Ishikawa (cell line): ENCODE data around the gene CALHM2.

ENCODE experiments used
- CEBPB ChIP-seq: IDR thresholded peaks from 2 replicates; pipeline ENCODE4 v1.6.1; 2012
- CREB1 ChIP-seq: IDR thresholded peaks from 2 replicates; pipeline ENCODE4 v1.6.1; 2012; ENCODE audit warnings: low read depth
- EGR1 ChIP-seq: IDR thresholded peaks from 2 replicates; pipeline ENCODE4 v1.6.1; 2012
- EP300 ChIP-seq: IDR thresholded peaks from 2 replicates; pipeline ENCODE4 v1.6.1; 2012; ENCODE audit warnings: borderline replicate concordance
- FOXM1 ChIP-seq: IDR thresholded peaks from 2 replicates; pipeline ENCODE4 v1.6.1; 2012; ENCODE audit warnings: low read depth, borderline replicate concordance
- NFIC ChIP-seq: IDR thresholded peaks from 2 replicates; pipeline ENCODE4 v1.6.1; 2012
- RAD21 ChIP-seq: IDR thresholded peaks from 2 replicates; pipeline ENCODE4 v1.6.1; 2012; ENCODE audit warnings: low read depth
- TAF1 ChIP-seq: IDR thresholded peaks from 2 replicates; pipeline ENCODE4 v1.6.1; 2012; ENCODE audit warnings: low read depth, mild to moderate bottlenecking
- TCF12 ChIP-seq: IDR thresholded peaks from 2 replicates; pipeline ENCODE4 v1.6.1; 2012; ENCODE audit warnings: low read depth
- TEAD4 ChIP-seq: IDR thresholded peaks from 2 replicates; pipeline ENCODE4 v1.6.1; 2012
- YY1 ChIP-seq: IDR thresholded peaks from 2 replicates; pipeline ENCODE4 v1.6.1; 2012; ENCODE audit warnings: low read depth
- ZBTB7A ChIP-seq: IDR thresholded peaks from 2 replicates; pipeline ENCODE4 v1.6.1; 2012; ENCODE audit warnings: low read depth
- TF ChIP-seq, protein P1 (sequence below): IDR thresholded peaks from 2 replicates; pipeline ENCODE4 v1.6.1; 2012
- TF ChIP-seq, protein P2 (sequence below): IDR thresholded peaks from 2 replicates; pipeline ENCODE4 v1.6.1; 2012; ENCODE audit warnings: low read depth, mild to moderate bottlenecking
- TF ChIP-seq, protein P3 (sequence below): IDR thresholded peaks from 2 replicates; pipeline ENCODE4 v1.6.1; 2012

The CALHM2 gene

DNA sequence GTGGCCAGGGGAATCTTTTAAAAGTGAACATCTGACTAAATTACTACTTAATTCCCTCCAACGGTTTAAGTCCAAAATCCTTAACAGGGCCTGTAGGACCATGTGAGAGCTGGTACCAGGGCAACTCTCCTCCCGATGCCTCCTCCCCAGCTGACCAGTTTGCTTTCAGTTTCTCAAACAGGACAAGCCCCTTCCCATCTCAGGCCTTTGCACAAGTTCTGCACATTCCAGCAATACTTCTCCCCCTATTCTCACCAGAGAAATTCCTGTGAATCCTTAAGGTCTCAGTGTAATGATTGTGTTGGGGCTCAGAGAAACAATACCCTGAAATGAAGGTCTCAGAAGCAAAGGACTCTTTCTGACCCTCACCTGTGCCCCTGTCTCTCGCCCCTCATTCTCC lies 14.6 kb upstream of the CALHM2 start:
- TF ChIP-seq, protein P1, sequence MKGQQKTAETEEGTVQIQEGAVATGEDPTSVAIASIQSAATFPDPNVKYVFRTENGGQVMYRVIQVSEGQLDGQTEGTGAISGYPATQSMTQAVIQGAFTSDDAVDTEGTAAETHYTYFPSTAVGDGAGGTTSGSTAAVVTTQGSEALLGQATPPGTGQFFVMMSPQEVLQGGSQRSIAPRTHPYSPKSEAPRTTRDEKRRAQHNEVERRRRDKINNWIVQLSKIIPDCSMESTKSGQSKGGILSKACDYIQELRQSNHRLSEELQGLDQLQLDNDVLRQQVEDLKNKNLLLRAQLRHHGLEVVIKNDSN, result no peak
- no peak for TF ChIP-seq YY1
- no peak for TF ChIP-seq FOXM1
- TF ChIP-seq ZBTB7A, result no peak
- TF ChIP-seq TEAD4, result no peak
- TF ChIP-seq EGR1, result no peak
- TF ChIP-seq, protein P2, sequence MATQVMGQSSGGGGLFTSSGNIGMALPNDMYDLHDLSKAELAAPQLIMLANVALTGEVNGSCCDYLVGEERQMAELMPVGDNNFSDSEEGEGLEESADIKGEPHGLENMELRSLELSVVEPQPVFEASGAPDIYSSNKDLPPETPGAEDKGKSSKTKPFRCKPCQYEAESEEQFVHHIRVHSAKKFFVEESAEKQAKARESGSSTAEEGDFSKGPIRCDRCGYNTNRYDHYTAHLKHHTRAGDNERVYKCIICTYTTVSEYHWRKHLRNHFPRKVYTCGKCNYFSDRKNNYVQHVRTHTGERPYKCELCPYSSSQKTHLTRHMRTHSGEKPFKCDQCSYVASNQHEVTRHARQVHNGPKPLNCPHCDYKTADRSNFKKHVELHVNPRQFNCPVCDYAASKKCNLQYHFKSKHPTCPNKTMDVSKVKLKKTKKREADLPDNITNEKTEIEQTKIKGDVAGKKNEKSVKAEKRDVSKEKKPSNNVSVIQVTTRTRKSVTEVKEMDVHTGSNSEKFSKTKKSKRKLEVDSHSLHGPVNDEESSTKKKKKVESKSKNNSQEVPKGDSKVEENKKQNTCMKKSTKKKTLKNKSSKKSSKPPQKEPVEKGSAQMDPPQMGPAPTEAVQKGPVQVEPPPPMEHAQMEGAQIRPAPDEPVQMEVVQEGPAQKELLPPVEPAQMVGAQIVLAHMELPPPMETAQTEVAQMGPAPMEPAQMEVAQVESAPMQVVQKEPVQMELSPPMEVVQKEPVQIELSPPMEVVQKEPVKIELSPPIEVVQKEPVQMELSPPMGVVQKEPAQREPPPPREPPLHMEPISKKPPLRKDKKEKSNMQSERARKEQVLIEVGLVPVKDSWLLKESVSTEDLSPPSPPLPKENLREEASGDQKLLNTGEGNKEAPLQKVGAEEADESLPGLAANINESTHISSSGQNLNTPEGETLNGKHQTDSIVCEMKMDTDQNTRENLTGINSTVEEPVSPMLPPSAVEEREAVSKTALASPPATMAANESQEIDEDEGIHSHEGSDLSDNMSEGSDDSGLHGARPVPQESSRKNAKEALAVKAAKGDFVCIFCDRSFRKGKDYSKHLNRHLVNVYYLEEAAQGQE, result no peak
- TF ChIP-seq EP300, result no peak

DNA sequence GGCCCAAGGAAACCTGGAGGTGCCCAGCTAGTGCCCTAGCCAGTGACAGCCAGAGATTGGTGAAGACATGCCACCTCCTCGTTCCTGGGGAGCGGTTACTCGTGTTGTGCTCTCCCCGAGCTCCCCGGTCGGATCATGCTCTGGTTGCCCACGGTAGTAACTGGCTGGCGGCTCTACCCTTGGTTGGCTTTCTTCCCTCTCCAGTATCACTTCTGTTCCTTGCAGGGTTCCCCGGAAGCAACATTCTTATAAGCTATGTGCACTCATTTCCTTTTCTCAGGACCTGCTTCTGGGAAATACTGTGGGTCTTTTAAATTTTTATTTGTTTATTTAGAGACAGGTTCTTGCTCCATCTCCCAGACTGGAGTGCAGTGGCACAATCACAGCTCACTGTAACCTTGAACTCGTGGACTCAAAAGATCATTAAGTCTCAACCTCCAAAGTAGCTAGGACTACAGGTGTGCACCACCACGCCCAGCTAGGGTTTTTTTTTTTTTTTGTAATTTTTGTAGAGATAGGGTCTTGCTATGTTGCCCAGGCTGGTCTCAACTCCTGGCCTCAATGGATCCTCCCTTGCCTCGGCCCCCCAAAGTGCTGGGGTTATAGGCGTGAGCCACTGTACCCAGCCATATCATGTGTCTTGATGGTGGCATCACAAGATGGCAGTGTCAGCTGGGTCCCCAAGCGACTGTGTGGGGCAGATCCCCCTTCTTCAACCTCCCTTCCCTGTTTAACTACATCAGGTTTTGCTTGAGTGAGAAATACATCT lies 13.4 kb upstream of the CALHM2 start:
- no peak for TF ChIP-seq CEBPB

DNA sequence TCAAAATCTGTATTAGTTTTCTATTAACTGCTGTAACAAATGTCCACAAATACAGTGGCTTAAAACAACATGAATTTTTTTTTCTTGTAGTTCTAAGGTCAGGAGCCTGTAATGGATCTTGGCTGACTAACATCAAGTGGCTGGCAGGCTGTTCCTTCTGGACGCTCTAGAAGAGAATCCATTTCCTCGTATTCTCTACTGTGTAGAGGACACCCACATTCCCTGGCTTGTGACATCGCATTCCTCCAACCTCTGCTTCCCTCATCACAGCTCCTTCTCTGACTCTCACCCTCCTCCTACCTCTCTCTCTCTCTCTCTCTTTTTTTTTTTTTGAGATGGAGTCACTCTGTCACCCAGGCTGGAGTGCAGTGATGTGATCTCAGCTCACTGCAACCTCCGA lies 11.3 kb upstream of the CALHM2 start:
- TF ChIP-seq RAD21 (no peak), ZBTB7A (no peak), TCF12 (no peak), FOXM1 (no peak), EP300 (no peak), NFIC (no peak), TEAD4 (no peak), YY1 (no peak), CEBPB (no peak), EGR1 (no peak)
- TF ChIP-seq, protein P1, result no peak
- TF ChIP-seq, protein P2, result no peak
- TF ChIP-seq, protein P3, sequence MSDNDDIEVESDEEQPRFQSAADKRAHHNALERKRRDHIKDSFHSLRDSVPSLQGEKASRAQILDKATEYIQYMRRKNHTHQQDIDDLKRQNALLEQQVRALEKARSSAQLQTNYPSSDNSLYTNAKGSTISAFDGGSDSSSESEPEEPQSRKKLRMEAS, result no peak

DNA sequence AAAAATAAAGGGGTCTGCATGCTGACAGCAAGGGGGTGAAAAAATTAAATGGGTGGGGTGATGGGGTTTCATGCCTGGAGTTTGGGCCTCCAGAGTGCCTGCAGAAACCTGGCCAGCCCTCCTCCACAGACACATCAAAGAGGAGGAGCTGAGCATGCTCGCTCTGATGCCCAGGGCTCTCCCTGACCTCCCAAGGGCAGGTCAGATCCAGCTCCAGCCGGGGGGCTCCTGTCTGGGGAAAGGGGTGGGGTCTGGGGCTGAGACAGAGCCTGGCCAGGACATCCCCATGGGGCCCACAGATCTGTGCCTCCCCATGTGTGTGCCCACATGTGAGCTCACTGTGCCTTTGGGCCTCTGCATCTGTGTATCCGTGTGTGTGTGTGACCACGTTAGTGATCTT lies 7.4 kb upstream of the CALHM2 start:
- TF ChIP-seq TEAD4 (no peak), EGR1 (no peak), TAF1 (no peak), FOXM1 (no peak), ZBTB7A (no peak), CEBPB (no peak), NFIC (no peak), YY1 (no peak), TCF12 (no peak), RAD21 (no peak), EP300 (no peak), CREB1 (no peak)
- TF ChIP-seq, protein P2, result no peak
- TF ChIP-seq, protein P1, result no peak
- TF ChIP-seq, protein P3, result no peak
